Ovary (tissue), 3 donors: Measurements from ENCODE around the gene CEP131.

Source experiments
- EP300 ChIP-seq: sonication (generic); formaldehyde crosslinking; IDR thresholded peaks from one replicate; pipeline ENCODE4 v1.6.1; 2017; ENCODE audit warnings: antibody characterized with exemption
- POLR2A ChIP-seq: fragments of 450-650 bp; IDR thresholded peaks from one replicate; pipeline ENCODE4 v1.6.1; 2017; ENCODE audit warnings: antibody characterized with exemption, mild to moderate bottlenecking, moderate library complexity
- TF ChIP-seq, protein P1 (sequence below), 3 donors: fragments of 450-650 bp in 2 of 3; fragments of 200-600 bp in 1 of 3; IDR thresholded peaks; one replicate each; pipeline versions ENCODE4 v1.5.1 to v1.8.0; 2016 to 2022; ENCODE audit warnings: antibody characterized with exemption in 3 of 3, mild to moderate bottlenecking in 1 of 3
- donor health status: DM: no; HTN: no; CAD: no.

DNA sequence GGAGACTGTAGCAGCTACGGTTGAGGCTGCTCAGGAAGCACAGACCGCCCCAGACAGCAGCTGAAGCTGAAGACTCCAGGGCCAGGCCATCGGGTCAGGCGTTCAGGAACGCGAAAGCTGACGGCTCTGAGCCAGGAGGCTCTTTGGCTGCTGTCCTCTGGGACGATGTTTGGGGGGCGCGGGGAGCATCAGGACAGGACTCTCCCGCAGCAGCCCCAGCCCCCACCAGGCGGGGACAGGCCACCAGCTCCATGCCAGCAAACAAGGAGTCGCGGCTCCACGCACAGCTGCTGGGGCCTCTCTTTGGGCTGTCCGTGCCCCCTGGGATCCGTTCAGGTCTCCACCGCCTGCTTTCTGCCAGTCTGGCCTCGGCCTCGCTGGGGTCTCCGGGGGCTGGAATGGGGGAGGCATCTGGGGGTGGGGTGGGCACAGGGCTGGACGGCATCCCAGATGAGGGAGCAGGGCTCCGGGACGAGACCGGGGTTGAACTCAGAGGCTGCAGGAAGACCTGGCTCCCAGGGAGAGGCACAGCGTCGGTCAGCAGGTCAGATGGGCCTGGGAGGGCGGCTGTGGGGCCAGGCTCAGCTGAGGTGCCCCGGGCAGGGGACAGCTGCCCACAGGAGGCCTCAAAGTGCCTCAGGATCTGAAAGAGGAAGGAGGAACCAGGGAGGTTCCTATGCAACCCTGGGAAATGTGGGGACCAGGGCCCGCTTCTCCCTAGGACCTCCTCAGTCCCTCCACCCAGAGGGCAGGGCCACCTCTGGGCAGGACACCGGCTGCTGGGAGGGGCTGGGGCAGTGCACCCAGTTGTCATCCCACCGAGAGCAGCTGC lies 6.3 kb upstream of the CEP131 start:
- no peak for TF ChIP-seq EP300
- TF ChIP-seq, protein P1, sequence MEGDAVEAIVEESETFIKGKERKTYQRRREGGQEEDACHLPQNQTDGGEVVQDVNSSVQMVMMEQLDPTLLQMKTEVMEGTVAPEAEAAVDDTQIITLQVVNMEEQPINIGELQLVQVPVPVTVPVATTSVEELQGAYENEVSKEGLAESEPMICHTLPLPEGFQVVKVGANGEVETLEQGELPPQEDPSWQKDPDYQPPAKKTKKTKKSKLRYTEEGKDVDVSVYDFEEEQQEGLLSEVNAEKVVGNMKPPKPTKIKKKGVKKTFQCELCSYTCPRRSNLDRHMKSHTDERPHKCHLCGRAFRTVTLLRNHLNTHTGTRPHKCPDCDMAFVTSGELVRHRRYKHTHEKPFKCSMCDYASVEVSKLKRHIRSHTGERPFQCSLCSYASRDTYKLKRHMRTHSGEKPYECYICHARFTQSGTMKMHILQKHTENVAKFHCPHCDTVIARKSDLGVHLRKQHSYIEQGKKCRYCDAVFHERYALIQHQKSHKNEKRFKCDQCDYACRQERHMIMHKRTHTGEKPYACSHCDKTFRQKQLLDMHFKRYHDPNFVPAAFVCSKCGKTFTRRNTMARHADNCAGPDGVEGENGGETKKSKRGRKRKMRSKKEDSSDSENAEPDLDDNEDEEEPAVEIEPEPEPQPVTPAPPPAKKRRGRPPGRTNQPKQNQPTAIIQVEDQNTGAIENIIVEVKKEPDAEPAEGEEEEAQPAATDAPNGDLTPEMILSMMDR (IDR thresholded peaks at IDR 0.05): no peak
- no peak for TF ChIP-seq POLR2A
